Liver (tissue), 9 donors: ENCODE data around the gene PNMT. TPM values are rescaled to one million over a fixed set of nuclear protein-coding genes. Genes with fewer than 3 reads are reported as not detected.

Experiments
- DNase-seq: peaks from one replicate; pipeline ENCODE4 v3.0.0-alpha.2; 2017; ENCODE audit warnings: low spot score
- H3K27ac ChIP-seq, 2 donors: one replicate each; pipeline ENCODE4 v1.7.0; 2013; ENCODE audit warnings: inconsistent platforms in 2 of 2, low read length in 2 of 2, control low read depth in 1 of 2, low read depth in 1 of 2, mild to moderate bottlenecking in 1 of 2
- H3K27me3 ChIP-seq, 4 donors: one replicate each; pipeline versions ENCODE4 v1.6.1 to v1.7.0; 2013; ENCODE audit warnings: low read length in 3 of 4, inconsistent platforms in 1 of 4, mild to moderate bottlenecking in 1 of 4, moderate library complexity in 1 of 4; ENCODE audit not compliant: control insufficient read depth in 4 of 4, insufficient read depth in 4 of 4
- H3K36me3 ChIP-seq, 4 donors: one replicate each; pipeline versions ENCODE4 v1.6.1 to v1.7.0; 2013; ENCODE audit warnings: low read length in 3 of 4, mild to moderate bottlenecking in 3 of 4, low read depth in 1 of 4, moderate library complexity in 1 of 4; ENCODE audit not compliant: control insufficient read depth in 4 of 4, insufficient read depth in 3 of 4
- H3K4me1 ChIP-seq, 4 donors: one replicate each; pipeline versions ENCODE4 v1.6.1 to v1.7.0; 2013; ENCODE audit warnings: low read length in 3 of 4, mild to moderate bottlenecking in 3 of 4, moderate library complexity in 1 of 4; ENCODE audit not compliant: control insufficient read depth in 4 of 4, insufficient read depth in 4 of 4
- H3K4me3 ChIP-seq, 3 donors: one replicate each; pipeline versions ENCODE4 v1.6.1 to v1.7.0; 2013; ENCODE audit warnings: low read length in 3 of 3, control low read depth in 1 of 3, low read depth in 1 of 3, mild to moderate bottlenecking in 1 of 3
- H3K9ac ChIP-seq, 2 donors: one replicate each; pipeline ENCODE4 v1.7.0; 2013; ENCODE audit warnings: low read length in 2 of 2, mild to moderate bottlenecking in 2 of 2, moderate library complexity in 2 of 2, control low read depth in 1 of 2, low read depth in 1 of 2
- H3K9me3 ChIP-seq, 4 donors: one replicate each; pipeline versions ENCODE4 v1.6.1 to v1.7.0; 2013; ENCODE audit warnings: low read length in 3 of 4; ENCODE audit not compliant: control insufficient read depth in 4 of 4
- CTCF ChIP-seq: fragments of 150-350 bp; IDR thresholded peaks from 2 replicates; pipeline ENCODE4 v1.5.1; 2017; ENCODE audit warnings: improper control_type of control experiment, low read depth, low read length; ENCODE audit not compliant: missing input control
- EGR1 ChIP-seq, 2 donors: IDR thresholded peaks; 2 replicates each; pipeline ENCODE4 v1.6.1; 2016 to 2018; ENCODE audit warnings: antibody characterized with exemption in 2 of 2, low read depth in 2 of 2
- FOXA1 ChIP-seq: IDR thresholded peaks from 2 replicates; pipeline ENCODE4 v1.6.1; 2016; ENCODE audit warnings: antibody characterized with exemption
- GABPA ChIP-seq, 2 donors: IDR thresholded peaks in 1 of 2; conservative IDR thresholded peaks in 1 of 2; 2 replicates each; pipeline ENCODE4 v1.6.1; 2016; ENCODE audit warnings: antibody characterized with exemption in 2 of 2, mild to moderate bottlenecking in 1 of 2, moderate library complexity in 1 of 2
- HNF4A ChIP-seq, 2 donors: conservative IDR thresholded peaks; 2 replicates each; pipeline ENCODE4 v1.6.1; 2016; ENCODE audit warnings: antibody characterized with exemption in 2 of 2, mild to moderate bottlenecking in 2 of 2
- HNF4G ChIP-seq: IDR thresholded peaks from 2 replicates; pipeline ENCODE4 v1.6.1; 2016; ENCODE audit warnings: antibody characterized with exemption
- JUND ChIP-seq, 2 donors: IDR thresholded peaks; 2 replicates each; pipeline ENCODE4 v1.6.1; 2016; ENCODE audit warnings: antibody characterized with exemption in 2 of 2
- MAX ChIP-seq: IDR thresholded peaks from 2 replicates; pipeline ENCODE4 v1.6.1; 2016; ENCODE audit warnings: antibody characterized with exemption
- RAD21 ChIP-seq, 2 donors: IDR thresholded peaks; 2 replicates each; pipeline ENCODE4 v1.6.1; 2016; ENCODE audit warnings: antibody characterized with exemption in 2 of 2, mild to moderate bottlenecking in 2 of 2
- REST ChIP-seq: IDR thresholded peaks from 2 replicates; pipeline ENCODE4 v1.6.1; 2016; ENCODE audit warnings: antibody characterized with exemption, mild to moderate bottlenecking
- RXRA ChIP-seq, 2 donors: IDR thresholded peaks; 2 replicates each; pipeline ENCODE4 v1.6.1; 2017 to 2018; ENCODE audit warnings: antibody characterized with exemption in 2 of 2, mild to moderate bottlenecking in 1 of 2
- SP1 ChIP-seq: IDR thresholded peaks from 2 replicates; pipeline ENCODE4 v1.6.1; 2018; ENCODE audit warnings: antibody characterized with exemption, mild to moderate bottlenecking
- TAF1 ChIP-seq: conservative IDR thresholded peaks from 2 replicates; pipeline ENCODE4 v1.6.1; 2016; ENCODE audit warnings: antibody characterized with exemption, mild to moderate bottlenecking
- YY1 ChIP-seq: IDR thresholded peaks from 2 replicates; pipeline ENCODE4 v1.6.1; 2016; ENCODE audit warnings: antibody characterized with exemption, mild to moderate bottlenecking
- WGBS: extraction: QIAGEN DNeasy Blood & Tissue Kit; methylation state at CpG from one replicate; pipeline ENCODE4 v1.1.7; 2013; 5-methylcytosine and 5-hydroxymethylcytosine counted together
- polyA plus RNA-seq, 2 donors: library from polyadenylated mRNA; stranded (reverse) in 1 of 2; unstranded in 1 of 2; fragments of 200-250 nt in 1 of 2; fragments of >200 nt in 1 of 2; fragmentation: Nextera tagmentation in 1 of 2; extraction: Ambion mirVana in 1 of 2; gene quantifications; one replicate each; pipeline versions ENCODE4 v1.2.1 to v1.2.3, GENCODE V29; 2013 to 2015
- total RNA-seq, 2 donors: library from RNA; depleted of rRNA; stranded (reverse); fragments of >200 nt; gene quantifications; one replicate each; pipeline ENCODE4 v1.2.3, GENCODE V29; 2014
- donor health status: healthy.
- donor health status: healthy.
- donor health status: healthy.
- donor health status: healthy.
- donor health status: healthy.

Gene PNMT
- total and polyA plus RNA-seq, 4 donors: 0.20 to 8.6 (median 0.26) TPM; not detected in 1

- no peak for TF ChIP-seq CTCF
- no peak for TF ChIP-seq RXRA (IDR thresholded peaks at IDR 0.05)
- no peak for TF ChIP-seq SP1
Observed at GRCh38 chr17:39624313-39624712, 43.9 kb upstream of the PNMT start (continued).

GRCh38 chr17:39625198-39625785 lies 43.0 kb upstream of the PNMT start:
- H3K27ac ChIP-seq: no peak overlapping the region
- DNase-seq: no peak
- H3K4me1 ChIP-seq: peaks cover 0 to 14% (median 9%) of the 10 kb centered on the region in 4 donors
- no peaks in the 10 kb centered on the region for H3K9me3 ChIP-seq
- no peak for TF ChIP-seq REST
- no peak for TF ChIP-seq RXRA (IDR thresholded peaks at IDR 0.05)
- TF ChIP-seq SP1: no peak
- TF ChIP-seq TAF1: no peak
- no peak for TF ChIP-seq FOXA1
- no peak for TF ChIP-seq JUND (IDR thresholded peaks at IDR 0.05)
- TF ChIP-seq HNF4A (conservative IDR thresholded peaks at IDR 0.05): no peak
- no peak for TF ChIP-seq YY1
- WGBS: 48% methylated on average over 5 of the region's 5 CpGs
- peaks cover 0 to 12% (median 9%) of the 10 kb centered on the region in 4 donors for H3K27me3 ChIP-seq
- H3K36me3 ChIP-seq: no peaks in the 10 kb centered on the region
- H3K9ac ChIP-seq: no peak overlapping the region
- H3K4me3 ChIP-seq: no peak overlapping the region

GRCh38 chr17:39626171-39627046 lies 41.8 kb upstream of the PNMT start, which contains the start of gene PPP1R1B:
TSS of gene PPP1R1B (plus strand) at chr17:39626952. CDS start at chr17:39627393, 441 bp downstream.
- Histone ChIP-seq H3K4me3 (no peak within 1 kb of the TSS), H3K27me3 (peaks cover 0 to 12% (median 9%) of the 10 kb centered on the region in 4 donors), H3K36me3 (no peaks in the 10 kb centered on the region), H3K9ac (no peak within 1 kb of the TSS), H3K4me1 (peaks cover 0 to 14% (median 9%) of the 10 kb centered on the region in 4 donors), H3K9me3 (no peaks in the 10 kb centered on the region), H3K27ac (no peak within 1 kb of the TSS)
- 17% methylated on average over 29 of the region's 29 CpGs for WGBS
- DNase-seq: no peak
- TF ChIP-seq EGR1 (IDR thresholded peaks at IDR 0.05; ENCODE audit: low read depth in 2 of 2) (no peak), HNF4G (no peak), YY1 (no peak), GABPA (IDR thresholded peaks at IDR 0.05 in 1 of 2, conservative IDR thresholded peaks at IDR 0.05 in 1 of 2) (no peak), JUND (IDR thresholded peaks at IDR 0.05) (no peak), RXRA (IDR thresholded peaks at IDR 0.05) (no peak), REST (no peak), HNF4A (conservative IDR thresholded peaks at IDR 0.05) (no peak), FOXA1 (no peak), RAD21 (IDR thresholded peaks at IDR 0.05) (no peak), MAX (no peak), TAF1 (no peak)
